GM23338 (cell line): Measurements from ENCODE around the gene KRT25. TPM values are rescaled to one million over a fixed set of nuclear protein-coding genes. Genes with fewer than 3 reads are reported as not detected.
A peak's percentile ranks its signal among the peaks of the same experiment; 100 is the strongest.

ENCODE experiments used
- ATAC-seq: fragments of 200-7000 bp; cut with Tn5 transposase; 3 replicates; pipeline ENCODE4 v1.9.1; 2020
- DNase-seq: peaks from one replicate; pipeline ENCODE4 v3.0.0-alpha.2; 2015; ENCODE audit warnings: low spot score
- H2AFZ ChIP-seq: fragments of 200-600 bp; sonication (generic); 2 replicates; pipeline ENCODE4 v1.8.0; 2016; ENCODE audit warnings: antibody characterized with exemption, mild to moderate bottlenecking, moderate library complexity
- H3F3A ChIP-seq: fragments of 200-600 bp; sonication (generic); replicated peaks from 2 replicates; pipeline ENCODE4 v1.8.0; 2017; ENCODE audit warnings: antibody characterized with exemption, mixed run types, low read depth
- H3K27ac ChIP-seq: fragments of 200-600 bp; sonication (generic); 2 replicates; pipeline ENCODE4 v1.6.1; 2016; ENCODE audit warnings: low read depth
- H3K27me3 ChIP-seq: fragments of 200-600 bp; sonication (generic); 2 replicates; pipeline ENCODE4 v1.8.0; 2016; ENCODE audit warnings: mild to moderate bottlenecking, mixed run types, moderate library complexity; ENCODE audit not compliant: insufficient read depth
- H3K36me3 ChIP-seq: fragments of 200-600 bp; sonication (generic); 2 replicates; pipeline ENCODE4 v1.8.0; 2016; ENCODE audit warnings: mild to moderate bottlenecking; ENCODE audit not compliant: insufficient read depth
- H3K4me1 ChIP-seq: fragments of 200-600 bp; sonication (generic); 2 replicates; pipeline ENCODE4 v1.8.0; 2016; ENCODE audit warnings: mild to moderate bottlenecking, moderate library complexity; ENCODE audit not compliant: insufficient read depth
- H3K4me2 ChIP-seq: fragments of 200-600 bp; sonication (generic); 2 replicates; pipeline ENCODE4 v1.7.1; 2017; ENCODE audit warnings: mixed run types
- H3K4me3 ChIP-seq: fragments of 200-600 bp; sonication (generic); 2 replicates; pipeline ENCODE4 v1.6.1; 2016; ENCODE audit warnings: mixed run types
- H3K79me2 ChIP-seq: fragments of 200-600 bp; sonication (generic); replicated peaks from 2 replicates; pipeline ENCODE4 v1.8.0; 2017; ENCODE audit warnings: mild to moderate bottlenecking; ENCODE audit not compliant: insufficient read depth
- H3K9me2 ChIP-seq: fragments of 200-600 bp; sonication (generic); 2 replicates; pipeline ENCODE4 v1.8.0; 2017; ENCODE audit not compliant: insufficient read depth
- H4K20me1 ChIP-seq: fragments of 200-600 bp; sonication (generic); replicated peaks from 2 replicates; pipeline ENCODE4 v1.8.0; 2017; ENCODE audit warnings: mild to moderate bottlenecking; ENCODE audit not compliant: insufficient read depth
- H3K27ac Mint-ChIP-seq: 2 replicates; pipeline ENCODE4 v1.8.0; 2020; ENCODE audit warnings: inconsistent platforms, mild to moderate bottlenecking, moderate library complexity, mixed read lengths
- H3K27me3 Mint-ChIP-seq: 3 replicates; pipeline ENCODE4 v1.8.0; 2022; ENCODE audit warnings: low read depth, mild to moderate bottlenecking, moderate library complexity, mixed read lengths, inconsistent platforms; ENCODE audit not compliant: insufficient read depth, poor library complexity
- H3K36me3 Mint-ChIP-seq: 3 replicates; pipeline ENCODE4 v1.8.0; 2021; ENCODE audit warnings: low read depth, mild to moderate bottlenecking, inconsistent platforms, moderate library complexity, mixed read lengths
- H3K4me1 Mint-ChIP-seq: 3 replicates; pipeline ENCODE4 v1.8.0; 2020; ENCODE audit warnings: mild to moderate bottlenecking, inconsistent platforms, mixed read lengths
- H3K4me3 Mint-ChIP-seq: 3 replicates; pipeline ENCODE4 v1.8.0; 2021; ENCODE audit warnings: moderate library complexity, mild to moderate bottlenecking, inconsistent platforms, mixed read lengths
- H3K9me3 Mint-ChIP-seq: 3 replicates; pipeline ENCODE4 v1.8.0; 2020; ENCODE audit warnings: moderate library complexity, mild to moderate bottlenecking, inconsistent platforms, mixed read lengths
- CREB1 ChIP-seq: fragments of 250-450 bp; sonication (Bioruptor Pico); IDR thresholded peaks from 2 replicates; pipeline ENCODE4 v1.5.0; 2020; ENCODE audit warnings: low read depth, mild to moderate bottlenecking, moderate library complexity
- CTCF ChIP-seq, 2 experiments: fragments of 200-600 bp in 1 of 2; sonication (generic) in 1 of 2; conservative IDR thresholded peaks; 2 replicates each; pipeline versions ENCODE4 v1.5.1 to v1.6.1; 2016 to 2017; ENCODE audit warnings: antibody characterized with exemption in 2 of 2, low read depth in 2 of 2, mild to moderate bottlenecking in 2 of 2, moderate library complexity in 1 of 2
- JUNB ChIP-seq: IDR thresholded peaks from one replicate; pipeline ENCODE4 v1.6.1; 2016; ENCODE audit warnings: antibody characterized with exemption; ENCODE audit not compliant: unreplicated experiment
- POLR2AphosphoS5 ChIP-seq: IDR thresholded peaks from 2 replicates; pipeline ENCODE4 v1.6.1; 2016; ENCODE audit warnings: antibody characterized with exemption, low read depth
- ZNF462 ChIP-seq: fragments of 250-450 bp; sonication (Bioruptor Pico); IDR thresholded peaks from 2 replicates; pipeline ENCODE4 v1.5.0; 2020; ENCODE audit warnings: mild to moderate bottlenecking, moderate library complexity
- polyA plus RNA-seq: library from polyadenylated mRNA; unstranded; fragments of >200 nt; fragmentation: Nextera tagmentation; extraction: Ambion mirVana; gene quantifications from 2 replicates; pipeline ENCODE4 v1.2.1, GENCODE V29; 2016
- total RNA-seq: library from RNA; depleted of rRNA; stranded (reverse); fragments of >200 nt; shearing (Covaris generic); gene quantifications from 2 replicates; pipeline ENCODE4 v1.2.3, GENCODE V29; 2014

Gene KRT25
- total and polyA plus RNA-seq, 2 experiments from 2014 or later: not detected

GRCh38 chr17:40775945-40776344 is 20.8 kb upstream of the KRT25 start:
- H3K27me3 Mint-ChIP-seq: peaks cover 6% of the 10 kb centered on the region
- H3K36me3 Mint-ChIP-seq: no peaks in the 10 kb centered on the region
- no peak overlapping the region for H3K4me3 Mint-ChIP-seq
- no peaks in the 10 kb centered on the region for H3F3A ChIP-seq
- peaks cover 15% of the 10 kb centered on the region for H3K27me3 ChIP-seq
- H3K4me1 ChIP-seq: no peaks in the 10 kb centered on the region
- H3K4me1 Mint-ChIP-seq: no peaks in the 10 kb centered on the region
- no peaks in the 10 kb centered on the region for H3K9me3 Mint-ChIP-seq
- no peaks in the 10 kb centered on the region for H3K36me3 ChIP-seq
- no peaks in the 10 kb centered on the region for H4K20me1 ChIP-seq
- DNase-seq: no peak
- no peak overlapping the region for H3K27ac Mint-ChIP-seq
- ATAC-seq: no peak
- H3K79me2 ChIP-seq: no peaks in the 10 kb centered on the region
- peak overlapping the region; percentile 19; the same call in 1 of the 2 replicates for H2AFZ ChIP-seq
- no peak overlapping the region for H3K4me3 ChIP-seq
- H3K9me2 ChIP-seq: no peaks in the 10 kb centered on the region
- H3K27ac ChIP-seq: no peak overlapping the region
- TF ChIP-seq JUNB (no peak), ZNF462 (CRISPR knock-in tag) (no peak), POLR2AphosphoS5 (no peak)
- no peak overlapping the region for H3K4me2 ChIP-seq

- Histone ChIP-seq H3K4me1 (no peaks in the 10 kb centered on the region), H4K20me1 (no peaks in the 10 kb centered on the region), H3K27ac (no peak within 1 kb of the TSS), H3K4me3 (no peak within 1 kb of the TSS), H3K79me2 (no peaks in the 10 kb centered on the region), H3F3A (no peaks in the 10 kb centered on the region), H3K27me3 (no peaks in the 10 kb centered on the region), H3K9me2 (no peaks in the 10 kb centered on the region), H3K36me3 (no peaks in the 10 kb centered on the region), H2AFZ (no peak within 1 kb of the TSS; the same call in 1 of the 2 replicates), H3K4me2 (no peak within 1 kb of the TSS)
- H3K36me3 Mint-ChIP-seq: no peaks in the 10 kb centered on the region
- H3K27ac Mint-ChIP-seq: no peak within 1 kb of the TSS
- H3K27me3 Mint-ChIP-seq: no peaks in the 10 kb centered on the region
- H3K4me3 Mint-ChIP-seq: no peak within 1 kb of the TSS
- no peak for ATAC-seq
- no peaks in the 10 kb centered on the region for H3K9me3 Mint-ChIP-seq
- DNase-seq: no peak
- no peaks in the 10 kb centered on the region for H3K4me1 Mint-ChIP-seq
- TF ChIP-seq ZNF462 (CRISPR knock-in tag) (no peak), CTCF (conservative IDR thresholded peaks at IDR 0.05; ENCODE audit: low read depth in 2 of 2) (no peak), CREB1 (no peak)
These were observed 17.0 kb upstream of the KRT25 start, which contains the start of gene KRT26 for GRCh38 chr17:40772101-40772500. Gene KRT26, minus strand, starts transcription at chr17:40772201. Its CDS starts 88 bp downstream, at chr17:40772113.
